ENCODE data around the gene HDAC10. TPM values are rescaled to one million over a fixed set of nuclear protein-coding genes. Genes with fewer than 3 reads are reported as not detected.

The HDAC10 gene
- total RNA-seq, 2 donors from 2014 or later, result 40.5 to 59.1 TPM

DNA sequence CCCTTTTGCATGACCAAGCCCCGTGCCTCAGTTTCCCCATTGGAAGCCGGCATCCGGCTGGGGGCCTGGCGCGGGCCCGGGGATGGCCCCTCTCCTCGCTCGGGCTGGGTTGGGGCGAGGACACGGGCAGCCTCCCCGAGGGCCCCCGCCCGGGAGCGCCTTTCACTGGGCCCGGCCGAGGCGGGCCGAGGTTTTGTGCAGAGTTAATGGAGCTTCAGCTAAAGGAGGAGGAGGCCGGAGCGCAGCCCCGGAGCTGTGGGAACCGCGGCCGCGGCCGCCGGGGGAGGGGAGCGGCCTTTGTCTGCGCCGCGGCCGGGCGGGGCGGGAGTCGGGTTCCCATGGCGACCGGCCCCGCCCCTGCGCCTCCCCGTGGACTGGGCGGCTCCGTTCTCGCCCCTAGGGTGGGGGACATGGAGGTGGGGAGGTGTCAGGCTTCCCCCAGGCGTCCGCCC, 20.5 kb upstream of the HDAC10 start:
- intact Hi-C loops (cut with DNase I), result no loop called here
- peaks cover 16% of the 10 kb centered on the region for H3K4me1 ChIP-seq
- peak overlapping the region; percentile 35 for H3K4me3 ChIP-seq
- peaks cover 8% of the 10 kb centered on the region for H3K36me3 ChIP-seq
- H3K9me3 ChIP-seq, result no peaks in the 10 kb centered on the region
- TF ChIP-seq, protein P1, sequence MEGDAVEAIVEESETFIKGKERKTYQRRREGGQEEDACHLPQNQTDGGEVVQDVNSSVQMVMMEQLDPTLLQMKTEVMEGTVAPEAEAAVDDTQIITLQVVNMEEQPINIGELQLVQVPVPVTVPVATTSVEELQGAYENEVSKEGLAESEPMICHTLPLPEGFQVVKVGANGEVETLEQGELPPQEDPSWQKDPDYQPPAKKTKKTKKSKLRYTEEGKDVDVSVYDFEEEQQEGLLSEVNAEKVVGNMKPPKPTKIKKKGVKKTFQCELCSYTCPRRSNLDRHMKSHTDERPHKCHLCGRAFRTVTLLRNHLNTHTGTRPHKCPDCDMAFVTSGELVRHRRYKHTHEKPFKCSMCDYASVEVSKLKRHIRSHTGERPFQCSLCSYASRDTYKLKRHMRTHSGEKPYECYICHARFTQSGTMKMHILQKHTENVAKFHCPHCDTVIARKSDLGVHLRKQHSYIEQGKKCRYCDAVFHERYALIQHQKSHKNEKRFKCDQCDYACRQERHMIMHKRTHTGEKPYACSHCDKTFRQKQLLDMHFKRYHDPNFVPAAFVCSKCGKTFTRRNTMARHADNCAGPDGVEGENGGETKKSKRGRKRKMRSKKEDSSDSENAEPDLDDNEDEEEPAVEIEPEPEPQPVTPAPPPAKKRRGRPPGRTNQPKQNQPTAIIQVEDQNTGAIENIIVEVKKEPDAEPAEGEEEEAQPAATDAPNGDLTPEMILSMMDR (IDR thresholded peaks at IDR 0.05), result no peak
- peaks cover 29% of the 10 kb centered on the region for H3K27me3 ChIP-seq
- peak; percentile 82 for DNase-seq
- no peak overlapping the region for H3K27ac ChIP-seq
- no peak overlapping the region for H3K9ac ChIP-seq (ENCODE audit: low read depth in 2 of 2, low read length in 2 of 2)

DNA sequence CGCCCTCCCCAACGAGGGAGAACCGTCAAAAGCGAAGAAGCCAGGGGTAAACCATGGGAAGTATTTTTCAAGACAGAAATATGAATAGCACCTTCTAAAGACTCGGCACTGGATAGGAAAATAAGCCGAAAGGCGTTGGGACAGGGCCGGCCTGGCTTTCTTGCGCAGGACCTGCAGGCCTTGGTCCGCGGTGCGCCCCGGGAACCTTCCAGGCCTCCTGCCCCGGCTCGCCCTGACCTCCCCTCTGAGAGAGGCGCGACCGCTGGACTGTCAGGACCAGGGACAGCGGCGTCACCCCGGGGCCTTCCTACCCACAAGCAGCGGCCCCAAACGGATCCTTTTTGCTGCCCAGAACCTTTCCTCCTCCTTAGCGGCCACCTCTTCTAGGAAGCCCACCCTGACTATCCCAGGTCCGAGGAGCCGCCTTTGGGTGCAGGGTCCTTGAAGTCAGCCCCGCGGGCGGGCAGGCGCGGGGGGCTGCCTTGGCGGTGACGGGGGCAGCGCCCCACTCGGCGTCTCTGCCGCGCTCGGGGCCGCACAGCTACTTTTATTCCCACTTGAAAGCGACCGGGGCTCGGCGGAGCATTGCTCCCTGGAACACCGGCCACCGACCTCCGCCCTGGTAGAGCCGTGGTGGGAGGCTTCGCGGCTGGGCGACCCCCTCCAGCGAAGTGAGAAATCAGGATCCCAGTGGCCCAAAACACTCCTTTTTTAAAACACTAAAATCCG, 19.8 kb upstream of the HDAC10 start:
- H3K4me1 ChIP-seq, result peaks cover 16% of the 10 kb centered on the region
- no peak overlapping the region for H3K27ac ChIP-seq
- peaks cover 29% of the 10 kb centered on the region for H3K27me3 ChIP-seq
- peak overlapping the region; percentile 34 to 50 for H3K9ac ChIP-seq (ENCODE audit: low read depth in 2 of 2, low read length in 2 of 2)
- peak; percentile 73 for DNase-seq
- peak overlapping the region; percentile 35 for H3K4me3 ChIP-seq
- H3K36me3 ChIP-seq, result peaks cover 8% of the 10 kb centered on the region
- intact Hi-C loops (cut with DNase I), result no loop called here
- TF ChIP-seq, protein P1 (IDR thresholded peaks at IDR 0.05), result no peak
- no peaks in the 10 kb centered on the region for H3K9me3 ChIP-seq

DNA sequence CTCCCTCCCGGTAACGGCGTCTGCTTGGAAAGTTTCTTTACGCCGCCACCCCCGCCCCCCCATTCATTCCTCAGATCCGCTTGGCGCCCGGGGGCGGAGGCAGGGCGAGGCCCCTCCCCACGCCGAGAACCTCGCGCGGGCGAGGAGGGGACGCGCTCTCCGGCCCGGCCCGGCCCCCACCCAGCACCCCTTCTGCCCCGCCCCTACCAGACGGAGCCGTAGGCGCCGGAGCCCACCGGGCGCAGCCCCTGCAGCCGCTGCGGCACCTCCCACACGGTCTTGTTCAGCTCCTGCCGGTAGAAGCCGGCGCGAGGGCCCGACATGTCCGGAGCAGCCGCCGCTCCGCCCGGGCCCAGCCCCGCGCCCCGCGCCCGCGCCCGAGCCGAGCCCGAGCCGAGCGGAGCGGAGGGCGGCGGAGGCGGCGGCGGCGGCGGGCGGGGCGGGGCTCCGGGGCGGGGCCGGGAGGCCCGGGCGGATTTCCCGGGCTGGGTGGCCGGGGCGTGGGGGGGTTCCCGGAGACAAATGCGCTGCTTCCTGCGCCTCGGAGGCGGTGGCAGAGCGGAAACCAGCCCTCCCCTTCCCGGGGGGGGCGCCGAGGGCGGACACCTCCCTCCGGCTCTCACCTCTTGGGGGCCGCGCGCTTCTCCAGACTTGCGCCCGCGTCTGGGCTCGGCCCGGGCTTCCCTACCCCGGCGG, 19.1 kb upstream of the HDAC10 start, which contains the start of gene MAPK11:
Gene MAPK11 (minus strand): TSS at position 411 of the 696 bp plus-strand sequence. CDS start 88 bp downstream, at position 323.
- intact Hi-C loops (cut with DNase I), result no loop called here
- DNase-seq, result peak; percentile 60
- Histone ChIP-seq H3K27me3 (peaks cover 29% of the 10 kb centered on the region), H3K9ac (ENCODE audit: low read depth in 2 of 2, low read length in 2 of 2) (peak within 1 kb of the TSS; percentile 34 to 50), H3K36me3 (peaks cover under 1% of the 10 kb centered on the region), H3K4me1 (peaks cover 16% of the 10 kb centered on the region), H3K4me3 (peak within 1 kb of the TSS; percentile 35), H3K9me3 (no peaks in the 10 kb centered on the region), H3K27ac (no peak within 1 kb of the TSS)
- TF ChIP-seq, protein P1 (IDR thresholded peaks at IDR 0.05), result no peak

- H3K9me3 ChIP-seq, result no peaks in the 10 kb centered on the region
- peaks cover 16% of the 10 kb centered on the region for H3K4me1 ChIP-seq
- no peak overlapping the region for H3K9ac ChIP-seq (ENCODE audit: low read depth in 2 of 2, low read length in 2 of 2)
- peaks cover 29% of the 10 kb centered on the region for H3K27me3 ChIP-seq
- no peaks in the 10 kb centered on the region for H3K36me3 ChIP-seq
- TF ChIP-seq, protein P1 (IDR thresholded peaks at IDR 0.05), result no peak
- peak overlapping the region; percentile 35 for H3K4me3 ChIP-seq
- intact Hi-C loops (cut with DNase I), result no loop called here
- no peak overlapping the region for H3K27ac ChIP-seq
- DNase-seq, result no peak
Measured at GRCh38 chr22:50269573-50269969, 18.5 kb upstream of the HDAC10 start.

DNA sequence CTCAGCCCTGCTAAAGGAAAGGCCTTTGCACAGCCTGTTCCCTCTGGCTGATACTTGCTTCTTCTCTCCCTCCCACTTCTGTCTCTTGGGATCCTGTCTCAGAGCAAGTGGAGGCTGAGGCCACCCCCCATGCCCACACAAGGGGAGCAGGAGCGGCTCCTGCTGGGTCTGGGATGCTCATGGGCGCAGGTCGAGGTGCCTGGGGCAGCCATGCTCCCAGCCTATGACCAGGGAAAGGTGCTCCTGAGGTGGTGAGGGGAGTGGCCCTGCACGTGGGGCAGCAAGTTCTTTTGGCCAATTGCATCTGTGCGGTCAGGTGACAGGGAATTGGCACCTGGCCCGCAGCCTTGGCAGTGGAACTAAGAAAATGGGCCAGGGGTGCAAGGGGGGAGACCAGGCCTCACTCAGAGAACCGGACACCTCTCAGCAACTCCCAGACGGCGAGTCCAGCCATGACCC, 17.6 kb upstream of the HDAC10 start:
- Histone ChIP-seq H3K27me3 (peaks cover 29% of the 10 kb centered on the region), H3K9ac (ENCODE audit: low read depth in 2 of 2, low read length in 2 of 2) (no peak overlapping the region), H3K9me3 (no peaks in the 10 kb centered on the region), H3K36me3 (no peaks in the 10 kb centered on the region), H3K4me1 (peaks cover 16% of the 10 kb centered on the region), H3K4me3 (no peak overlapping the region), H3K27ac (no peak overlapping the region)
- TF ChIP-seq, protein P1 (IDR thresholded peaks at IDR 0.05), result no peak
- intact Hi-C loops (cut with DNase I), result no loop called here
- peak; percentile 54 for DNase-seq
